Psoas muscle (tissue), 8 donors: Measurements from ENCODE around the gene IL1R1. TPM values are rescaled to one million over a fixed set of nuclear protein-coding genes. Genes with fewer than 3 reads are reported as not detected.
A peak's percentile ranks its signal among the peaks of the same experiment; 100 is the strongest.

Source experiments
- ATAC-seq, 4 donors: fragments of 200-7000 bp; cut with Tn5 transposase; one replicate each; pipeline ENCODE4 v1.9.1; 2020; ENCODE audit warnings: moderate library complexity in 3 of 4, mild to moderate bottlenecking in 2 of 4
- DNase-seq, 2 donors: peaks; one replicate each; pipeline ENCODE4 v3.0.0-alpha.2; 2020
- H3K27ac ChIP-seq: fragments of 200-600 bp; one replicate; pipeline ENCODE4 v1.8.0; 2022
- H3K27me3 ChIP-seq, 3 donors: fragments of 200-600 bp in 1 of 3; one replicate each; pipeline versions ENCODE4 v1.6.1 to v1.8.0; 2013 to 2022; ENCODE audit warnings: low read length in 2 of 3, mild to moderate bottlenecking in 2 of 3, moderate library complexity in 1 of 3; ENCODE audit not compliant: insufficient read depth in 3 of 3
- H3K36me3 ChIP-seq, 2 donors: fragments of 200-600 bp in 1 of 2; one replicate each; pipeline versions ENCODE4 v1.6.1 to v1.8.0; 2013 to 2022; ENCODE audit warnings: low read depth in 1 of 2, mild to moderate bottlenecking in 1 of 2, moderate library complexity in 1 of 2; ENCODE audit not compliant: insufficient read depth in 1 of 2
- H3K4me1 ChIP-seq: fragments of 200-600 bp; one replicate; pipeline ENCODE4 v1.8.0; 2022
- H3K4me3 ChIP-seq: fragments of 200-600 bp; one replicate; pipeline ENCODE4 v1.8.0; 2022; ENCODE audit warnings: mild to moderate bottlenecking
- H3K9me3 ChIP-seq: fragments of 200-600 bp; one replicate; pipeline ENCODE4 v1.8.0; 2022
- CTCF ChIP-seq: fragments of 200-600 bp; IDR thresholded peaks from one replicate; pipeline ENCODE4 v1.8.0; 2022; ENCODE audit warnings: antibody characterized with exemption
- WGBS, 3 donors: extraction: QIAGEN DNeasy Blood & Tissue Kit; methylation state at CpG; one replicate each; pipeline versions ENCODE4 v1.1.6 to v1.1.7; 2013; 5-methylcytosine and 5-hydroxymethylcytosine counted together
- intact Hi-C, 2 donors: fragments of 100-400 bp; cut with DNase I; formaldehyde crosslinking; loops; one replicate each; pipeline versions ENCODE4 v1.11.0 to v1.14.2; 2022
- long read RNA-seq, 2 donors: library from polyadenylated mRNA; unstranded; transcript quantifications; one replicate each; pipeline ENCODE4 v2.0.0, GENCODE V29; 2021
- polyA plus RNA-seq, 3 donors: library from polyadenylated mRNA; stranded (reverse); fragments of 200-250 nt; gene quantifications; one replicate each; pipeline ENCODE4 v1.2.3, GENCODE V29; 2013
- total RNA-seq, 4 donors: library from RNA; stranded (reverse); fragmentation: NEBNext Ultra II Directional in 2 of 4; extraction: Animal tissue kit (Norgen Biotek cat#: 25700) in 2 of 4; gene quantifications; one replicate each; pipeline versions ENCODE4 v1.2.1 to v1.2.4, GENCODE V29; 2021 to 2023
- donor health status: healthy with polysubstance abuse.
- donor health status: DM: no; HTN: no; CAD: no; lungs with moderate emphysema.
- donor health status: Bipolar disorder and iron deficiency.
- donor health status: healthy.
- donor health status: DM: yes; HTN: yes; CAD: no.
- donor health status: DM: no; HTN: no; CAD: no.
- donor health status: DM: no; HTN: no; CAD: no.
- donor health status: DM: yes; HTN: yes; CAD: no.

Gene IL1R1
- total RNA-seq (10 to 100 TPM; 15.9 to 39.8 (median 26.8) TPM), polyA plus RNA-seq (10 to 100 TPM; 10.4 to 14.3 (median 11.3) TPM)
- long read RNA-seq, donor 1, partial matches to known transcripts, result 0 of 4 reads
- long read RNA-seq, donor 1, other reads (novel, unspliced or antisense), result 3 of 4 reads
- long read RNA-seq, donor 2, full-length matches to known transcripts, result 9 of 20 reads
- long read RNA-seq, donor 2, partial matches to known transcripts, result 1 of 20 reads
- long read RNA-seq, donor 2, other reads (novel, unspliced or antisense), result 10 of 20 reads

- WGBS, 3 donors, result 6 to 11% (median 8%) methylated on average over 39 to 65 of the region's 65 CpGs
- no peak for TF ChIP-seq CTCF
These were observed at the start of gene IL1R1 for GRCh38 chr2:102141970-102142828. Gene IL1R1, plus strand, starts transcription at chr2:102142746. Its CDS starts 14,979 bp downstream, at chr2:102157725.

GRCh38 chr2:102093662-102094061, 48.9 kb upstream of the IL1R1 start:
- intact Hi-C loops, result no loop called here
- H3K4me3 ChIP-seq, result no peak overlapping the region
- ATAC-seq, result no peak
- H3K4me1 ChIP-seq, result no peaks in the 10 kb centered on the region
- WGBS, 3 donors, result 78 to 88% (median 82%) methylated on average over 13 of the region's 13 CpGs
- H3K27ac ChIP-seq, result no peak overlapping the region
- H3K9me3 ChIP-seq, result no peaks in the 10 kb centered on the region
- no peak for TF ChIP-seq CTCF
- no peaks in the 10 kb centered on the region for H3K27me3 ChIP-seq
- H3K36me3 ChIP-seq, result no peaks in the 10 kb centered on the region
- no peak for DNase-seq

More at GRCh38 chr2:102141970-102142828, at the start of gene IL1R1:
- ATAC-seq, result peak; percentile 84 to 93 (median 90)
- peak within 1 kb of the TSS; percentile 87 for H3K4me3 ChIP-seq
- H3K27ac ChIP-seq, result peak within 1 kb of the TSS; percentile 92
- peaks cover 14% of the 10 kb centered on the region for H3K4me1 ChIP-seq
- H3K9me3 ChIP-seq, result peaks cover 14% of the 10 kb centered on the region
- H3K36me3 ChIP-seq, result no peaks in the 10 kb centered on the region
- intact Hi-C loops, result loop anchor here in 1 of 2 donors (2.0 to 5.0 kb wide), 2 partner anchors 40 to 71 kb away; no protein-coding TSS in a partner anchor
- H3K27me3 ChIP-seq, result no peaks in the 10 kb centered on the region
- peak; percentile 89 to 91 for DNase-seq

GRCh38 chr2:102094917-102095316, 47.6 kb upstream of the IL1R1 start:
- peaks cover 3% of the 10 kb centered on the region for H3K4me1 ChIP-seq
- H3K36me3 ChIP-seq, result no peaks in the 10 kb centered on the region
- H3K27ac ChIP-seq, result peak overlapping the region; percentile 59
- intact Hi-C loops, result no loop called here
- no peaks in the 10 kb centered on the region for H3K27me3 ChIP-seq
- WGBS, 3 donors, result 44 to 52% (median 50%) methylated on average over 4 of the region's 4 CpGs
- H3K4me3 ChIP-seq, result no peak overlapping the region
- no peaks in the 10 kb centered on the region for H3K9me3 ChIP-seq
- DNase-seq, result peak; percentile 50 to 63
- ATAC-seq, result peak; percentile 97 to 99 (median 98)
- TF ChIP-seq CTCF, result no peak

GRCh38 chr2:102096103-102096502, 46.4 kb upstream of the IL1R1 start:
- H3K27ac ChIP-seq, result no peak overlapping the region
- no peak for ATAC-seq
- peaks cover 15% of the 10 kb centered on the region for H3K4me1 ChIP-seq
- no peaks in the 10 kb centered on the region for H3K9me3 ChIP-seq
- H3K36me3 ChIP-seq, result no peaks in the 10 kb centered on the region
- DNase-seq, result no peak
- no peaks in the 10 kb centered on the region for H3K27me3 ChIP-seq
- no peak for TF ChIP-seq CTCF
- intact Hi-C loops, result no loop called here
- 78 to 83% (median 78%) methylated on average over 5 of the region's 5 CpGs for WGBS, 3 donors
- H3K4me3 ChIP-seq, result no peak overlapping the region
